ENCODE measurements around the gene CEP128. TPM values are rescaled to one million over a fixed set of nuclear protein-coding genes. Genes with fewer than 3 reads are reported as not detected.

Gene CEP128
- polyA plus RNA-seq, 1 donor (not counting 4 experiments of a cell fraction or from before 2014, with no cell fraction given) = 2.6 TPM

DNA sequence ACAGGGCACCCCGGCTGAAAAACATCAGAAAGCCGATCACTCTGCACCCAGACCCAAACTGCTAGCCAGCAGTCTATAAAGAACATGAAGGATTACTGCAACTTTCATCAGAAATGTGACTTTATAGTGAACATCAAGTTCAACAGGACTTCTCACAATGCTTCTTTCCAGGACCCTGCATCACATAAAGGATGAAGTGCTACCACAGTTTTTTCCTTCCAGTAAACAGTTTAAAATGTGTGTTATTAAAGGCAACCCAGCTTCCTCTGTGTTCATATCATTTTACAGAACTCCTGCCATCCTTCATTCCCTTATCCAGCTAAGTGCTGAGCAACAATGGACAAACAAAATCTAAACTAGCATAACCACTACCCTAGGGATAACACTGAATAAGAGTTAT lies 449.9 kb downstream of the CEP128 start:
- no peaks in the 10 kb centered on the region for H3K9me3 ChIP-seq (ENCODE audit: control insufficient read depth, low read depth, low read length)
- no peaks in the 10 kb centered on the region for H3K9me1 ChIP-seq (ENCODE audit: control insufficient read depth, extremely low read depth, insufficient read depth, low read length)
- H3K36me3 ChIP-seq (ENCODE audit: control insufficient read depth in 2 of 2, extremely low read depth in 1 of 2, insufficient read depth in 2 of 2, low read length in 2 of 2) = no peaks in the 10 kb centered on the region
- no peaks in the 10 kb centered on the region for H4K20me1 ChIP-seq (ENCODE audit: control insufficient read depth, extremely low read depth, insufficient read depth, low read length)
- no peak overlapping the region for H3K27ac ChIP-seq (ENCODE audit: control insufficient read depth, insufficient read depth, low read length)
- no peak overlapping the region for H3K4me2 ChIP-seq (ENCODE audit: control insufficient read depth, extremely low read depth, insufficient read depth, low read depth, low read length)
- H3K79me2 ChIP-seq (ENCODE audit: control insufficient read depth, insufficient read depth, low read length) = no peaks in the 10 kb centered on the region
- no peaks in the 10 kb centered on the region for H3K4me1 ChIP-seq (ENCODE audit: control insufficient read depth, extremely low read depth, insufficient read depth, low read length)
- no peak overlapping the region for H3K4me3 ChIP-seq (ENCODE audit: control insufficient read depth in 2 of 3, extremely low read depth in 1 of 3, insufficient read depth in 2 of 3, low read depth in 1 of 3, low read length in 3 of 3)
- no peaks in the 10 kb centered on the region for H3K27me3 ChIP-seq (ENCODE audit: control insufficient read depth, extremely low read depth, insufficient read depth, low read length)
- TF ChIP-seq EZH2 (IDR thresholded peaks at IDR 0.05; ENCODE audit: low read length) = no peak
- TF ChIP-seq, protein P1, sequence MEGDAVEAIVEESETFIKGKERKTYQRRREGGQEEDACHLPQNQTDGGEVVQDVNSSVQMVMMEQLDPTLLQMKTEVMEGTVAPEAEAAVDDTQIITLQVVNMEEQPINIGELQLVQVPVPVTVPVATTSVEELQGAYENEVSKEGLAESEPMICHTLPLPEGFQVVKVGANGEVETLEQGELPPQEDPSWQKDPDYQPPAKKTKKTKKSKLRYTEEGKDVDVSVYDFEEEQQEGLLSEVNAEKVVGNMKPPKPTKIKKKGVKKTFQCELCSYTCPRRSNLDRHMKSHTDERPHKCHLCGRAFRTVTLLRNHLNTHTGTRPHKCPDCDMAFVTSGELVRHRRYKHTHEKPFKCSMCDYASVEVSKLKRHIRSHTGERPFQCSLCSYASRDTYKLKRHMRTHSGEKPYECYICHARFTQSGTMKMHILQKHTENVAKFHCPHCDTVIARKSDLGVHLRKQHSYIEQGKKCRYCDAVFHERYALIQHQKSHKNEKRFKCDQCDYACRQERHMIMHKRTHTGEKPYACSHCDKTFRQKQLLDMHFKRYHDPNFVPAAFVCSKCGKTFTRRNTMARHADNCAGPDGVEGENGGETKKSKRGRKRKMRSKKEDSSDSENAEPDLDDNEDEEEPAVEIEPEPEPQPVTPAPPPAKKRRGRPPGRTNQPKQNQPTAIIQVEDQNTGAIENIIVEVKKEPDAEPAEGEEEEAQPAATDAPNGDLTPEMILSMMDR (optimal IDR thresholded peaks at IDR 0.05 in 1 of 3, IDR thresholded peaks at IDR 0.05 in 1 of 3, conservative IDR thresholded peaks at IDR 0.05 in 1 of 3; ENCODE audit: extremely low read depth in 1 of 3, insufficient read depth in 2 of 3, low read length in 3 of 3) = no peak
- H3K9ac ChIP-seq (ENCODE audit: control insufficient read depth, extremely low read depth, insufficient read depth, low read length) = no peak overlapping the region
- FAIRE-seq (peak; percentile 13), DNase-seq (ENCODE audit: low read depth, low spot score) (no peak)
- H2AFZ ChIP-seq (ENCODE audit: control insufficient read depth, low read length) = no peak overlapping the region
- dilution Hi-C loops (cut with MboI; ENCODE audit: extremely low pct_ligation_motif_present, low sequenced_read_pairs) = no loop called here

DNA sequence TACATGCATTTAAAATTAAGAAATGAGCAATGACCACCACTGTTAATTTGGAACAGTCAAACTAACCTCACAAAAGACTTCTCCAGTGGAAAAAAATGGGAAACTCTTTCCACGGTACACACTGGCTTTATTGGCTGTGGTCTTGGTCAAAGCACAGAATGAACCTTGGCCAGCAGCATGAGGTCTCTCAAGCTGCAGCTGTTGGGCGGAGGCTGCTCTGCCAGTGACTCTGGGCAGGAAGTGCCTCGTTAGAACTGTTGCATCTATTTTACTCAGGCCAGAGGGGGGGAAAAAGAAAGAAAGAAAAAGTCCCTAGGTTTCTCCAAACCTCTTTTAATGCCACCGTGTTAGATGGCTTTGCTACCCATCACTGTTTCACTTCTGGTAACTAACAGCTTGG lies 450.4 kb downstream of the CEP128 start:
- H3K27ac ChIP-seq (ENCODE audit: control insufficient read depth, insufficient read depth, low read length) = no peak overlapping the region
- no peak overlapping the region for H3K9ac ChIP-seq (ENCODE audit: control insufficient read depth, extremely low read depth, insufficient read depth, low read length)
- H3K9me3 ChIP-seq (ENCODE audit: control insufficient read depth, low read depth, low read length) = no peaks in the 10 kb centered on the region
- H3K4me2 ChIP-seq (ENCODE audit: control insufficient read depth, extremely low read depth, insufficient read depth, low read depth, low read length) = no peak overlapping the region
- H3K4me1 ChIP-seq (ENCODE audit: control insufficient read depth, extremely low read depth, insufficient read depth, low read length) = no peaks in the 10 kb centered on the region
- no peak overlapping the region for H3K4me3 ChIP-seq (ENCODE audit: control insufficient read depth in 2 of 3, extremely low read depth in 1 of 3, insufficient read depth in 2 of 3, low read depth in 1 of 3, low read length in 3 of 3)
- FAIRE-seq (no peak), DNase-seq (ENCODE audit: low read depth, low spot score) (no peak)
- no peaks in the 10 kb centered on the region for H3K36me3 ChIP-seq (ENCODE audit: control insufficient read depth in 2 of 2, extremely low read depth in 1 of 2, insufficient read depth in 2 of 2, low read length in 2 of 2)
- no peaks in the 10 kb centered on the region for H3K79me2 ChIP-seq (ENCODE audit: control insufficient read depth, insufficient read depth, low read length)
- H3K27me3 ChIP-seq (ENCODE audit: control insufficient read depth, extremely low read depth, insufficient read depth, low read length) = no peaks in the 10 kb centered on the region
- TF ChIP-seq, protein P1 (optimal IDR thresholded peaks at IDR 0.05 in 1 of 3, IDR thresholded peaks at IDR 0.05 in 1 of 3, conservative IDR thresholded peaks at IDR 0.05 in 1 of 3; ENCODE audit: extremely low read depth in 1 of 3, insufficient read depth in 2 of 3, low read length in 3 of 3) = no peak
- no peak for TF ChIP-seq EZH2 (IDR thresholded peaks at IDR 0.05; ENCODE audit: low read length)
- no peak overlapping the region for H2AFZ ChIP-seq (ENCODE audit: control insufficient read depth, low read length)
- dilution Hi-C loops (cut with MboI; ENCODE audit: extremely low pct_ligation_motif_present, low sequenced_read_pairs) = no loop called here
- no peaks in the 10 kb centered on the region for H4K20me1 ChIP-seq (ENCODE audit: control insufficient read depth, extremely low read depth, insufficient read depth, low read length)
- no peaks in the 10 kb centered on the region for H3K9me1 ChIP-seq (ENCODE audit: control insufficient read depth, extremely low read depth, insufficient read depth, low read length)
